ENCODE measurements around the gene MAP6D1.

The MAP6D1 gene

DNA sequence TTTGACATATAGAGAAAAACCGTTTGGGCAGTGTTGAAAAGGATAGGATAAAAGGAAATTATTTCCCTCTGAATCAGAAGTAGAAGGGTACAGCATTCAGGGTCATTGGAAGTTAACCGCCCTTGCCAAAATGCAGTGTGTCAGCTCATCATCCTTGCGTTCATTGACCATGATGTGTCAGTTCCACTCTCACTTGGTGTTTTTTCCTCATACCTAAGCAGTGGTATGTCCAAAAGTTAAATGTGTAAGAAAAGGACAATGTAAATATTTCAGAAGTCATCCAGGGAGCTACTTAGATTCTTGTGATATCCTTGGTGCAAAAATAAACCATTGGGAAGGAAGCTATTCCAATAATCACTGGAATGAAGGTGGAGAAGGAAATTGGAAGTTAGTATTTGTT is 50.7 kb downstream of the MAP6D1 start:
- DNase-seq (ENCODE audit: extremely low spot score) = no peak
- CTCF ChIA-PET = interaction anchor here (1.4 to 3.0 kb wide), 2 partner anchors 9 to 57 kb away, joined by 3 to 19 read pairs; no protein-coding TSS in a partner anchor
- TF ChIP-seq, protein P1, sequence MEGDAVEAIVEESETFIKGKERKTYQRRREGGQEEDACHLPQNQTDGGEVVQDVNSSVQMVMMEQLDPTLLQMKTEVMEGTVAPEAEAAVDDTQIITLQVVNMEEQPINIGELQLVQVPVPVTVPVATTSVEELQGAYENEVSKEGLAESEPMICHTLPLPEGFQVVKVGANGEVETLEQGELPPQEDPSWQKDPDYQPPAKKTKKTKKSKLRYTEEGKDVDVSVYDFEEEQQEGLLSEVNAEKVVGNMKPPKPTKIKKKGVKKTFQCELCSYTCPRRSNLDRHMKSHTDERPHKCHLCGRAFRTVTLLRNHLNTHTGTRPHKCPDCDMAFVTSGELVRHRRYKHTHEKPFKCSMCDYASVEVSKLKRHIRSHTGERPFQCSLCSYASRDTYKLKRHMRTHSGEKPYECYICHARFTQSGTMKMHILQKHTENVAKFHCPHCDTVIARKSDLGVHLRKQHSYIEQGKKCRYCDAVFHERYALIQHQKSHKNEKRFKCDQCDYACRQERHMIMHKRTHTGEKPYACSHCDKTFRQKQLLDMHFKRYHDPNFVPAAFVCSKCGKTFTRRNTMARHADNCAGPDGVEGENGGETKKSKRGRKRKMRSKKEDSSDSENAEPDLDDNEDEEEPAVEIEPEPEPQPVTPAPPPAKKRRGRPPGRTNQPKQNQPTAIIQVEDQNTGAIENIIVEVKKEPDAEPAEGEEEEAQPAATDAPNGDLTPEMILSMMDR (IDR thresholded peaks at IDR 0.05; ENCODE audit: control extremely low read depth, extremely low read depth, low read depth, missing control alignments) = no peak
- POLR2A ChIA-PET = no interaction called here

DNA sequence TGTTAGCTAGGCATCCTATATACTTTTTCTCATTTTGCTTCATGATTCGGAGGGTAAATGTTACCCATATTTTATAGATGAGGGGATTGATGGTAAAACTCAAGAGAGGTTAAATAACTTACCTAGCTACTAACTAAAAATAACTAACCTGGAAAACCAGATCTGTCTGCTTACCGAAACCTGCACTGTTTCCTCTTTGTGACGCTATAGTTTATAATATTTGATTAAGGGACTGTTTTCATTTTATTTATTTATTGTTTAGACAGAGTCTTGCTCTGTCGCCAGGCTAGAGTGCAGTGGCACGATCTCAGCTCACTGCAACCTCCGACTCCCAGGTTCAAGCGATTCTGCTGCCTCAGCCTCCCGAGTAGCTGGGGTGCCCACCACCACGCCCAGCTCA is 55.9 kb downstream of the MAP6D1 start:
- ChIA-PET CTCF (interaction anchor here (1.0 to 1.4 kb wide), 4 partner anchors 11 to 302 kb away, joined by 3 read pairs; partner anchors contain the start of gene PARL), POLR2A (no interaction called here)
- DNase-seq (ENCODE audit: extremely low spot score) = no peak
- TF ChIP-seq, protein P1 (IDR thresholded peaks at IDR 0.05; ENCODE audit: control extremely low read depth, extremely low read depth, low read depth, missing control alignments) = no peak

DNA sequence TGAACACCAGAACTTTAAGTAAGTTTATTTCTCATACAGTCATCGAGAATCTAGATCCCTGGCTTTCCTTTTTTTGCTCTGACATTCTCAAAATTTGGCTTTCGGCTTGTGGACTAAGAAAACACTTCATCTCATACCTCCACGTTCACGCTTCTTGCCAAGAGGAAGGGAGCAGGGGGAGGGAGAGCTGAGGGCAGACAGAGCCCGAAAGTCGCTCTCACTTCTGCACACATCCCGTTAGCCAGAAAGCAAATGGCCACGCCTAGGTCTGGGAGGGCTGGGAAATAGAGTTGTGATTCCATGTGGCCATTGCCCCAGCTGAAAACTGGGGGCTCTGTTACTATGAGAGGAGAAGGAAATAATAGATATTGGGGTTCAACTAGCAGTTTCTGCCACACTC is 57.3 kb downstream of the MAP6D1 start:
- no peak for DNase-seq (ENCODE audit: extremely low spot score)
- ChIA-PET POLR2A (no interaction called here), CTCF (interaction anchor here (2.0 kb wide), 1 partner anchor 13 kb away, joined by 11 read pairs; no protein-coding TSS in a partner anchor)
- TF ChIP-seq, protein P1 (IDR thresholded peaks at IDR 0.05; ENCODE audit: control extremely low read depth, extremely low read depth, low read depth, missing control alignments) = no peak

DNA sequence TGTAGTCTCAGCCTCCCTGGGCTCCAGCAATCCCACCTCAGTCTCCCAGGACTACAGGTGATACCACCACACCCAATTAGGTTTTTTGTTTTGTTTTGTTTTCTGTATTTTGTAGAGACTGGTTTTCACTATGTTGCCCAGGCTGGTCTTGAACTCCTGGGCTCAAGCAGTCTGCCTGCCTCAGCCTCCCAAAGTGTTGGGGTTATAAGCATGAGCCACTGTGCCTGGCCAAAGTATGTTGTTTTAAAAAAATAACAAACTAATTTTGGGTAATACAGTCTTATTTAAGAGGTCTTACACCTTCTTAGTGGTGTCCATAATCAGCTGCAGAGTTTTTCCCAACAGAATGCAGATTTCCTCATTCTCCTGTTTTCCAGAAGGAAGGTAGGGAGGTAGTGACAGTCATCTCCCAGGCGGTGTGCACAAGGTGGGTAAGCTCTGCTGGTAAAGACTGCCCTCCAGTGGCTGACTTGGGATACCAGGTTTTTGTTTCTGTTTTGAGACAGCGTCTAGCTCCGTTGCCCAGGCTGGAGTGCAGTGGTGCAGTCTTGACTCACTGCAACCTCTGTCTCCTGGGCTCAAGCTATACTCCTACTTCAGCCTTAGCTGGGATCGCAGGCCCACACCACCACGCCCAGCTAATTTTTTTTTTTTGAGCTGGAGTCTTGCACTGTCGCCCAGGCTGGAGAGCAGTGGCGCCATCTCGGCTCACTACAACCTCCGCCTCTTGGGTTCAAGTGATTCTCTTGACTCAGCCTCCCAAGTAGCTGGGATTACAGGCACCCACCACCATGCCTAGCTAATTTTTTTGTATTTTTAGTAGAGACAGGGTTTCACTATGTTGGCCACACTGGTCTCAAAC is 58.4 kb downstream of the MAP6D1 start:
- peak; percentile 73 for DNase-seq (ENCODE audit: extremely low spot score)

DNA sequence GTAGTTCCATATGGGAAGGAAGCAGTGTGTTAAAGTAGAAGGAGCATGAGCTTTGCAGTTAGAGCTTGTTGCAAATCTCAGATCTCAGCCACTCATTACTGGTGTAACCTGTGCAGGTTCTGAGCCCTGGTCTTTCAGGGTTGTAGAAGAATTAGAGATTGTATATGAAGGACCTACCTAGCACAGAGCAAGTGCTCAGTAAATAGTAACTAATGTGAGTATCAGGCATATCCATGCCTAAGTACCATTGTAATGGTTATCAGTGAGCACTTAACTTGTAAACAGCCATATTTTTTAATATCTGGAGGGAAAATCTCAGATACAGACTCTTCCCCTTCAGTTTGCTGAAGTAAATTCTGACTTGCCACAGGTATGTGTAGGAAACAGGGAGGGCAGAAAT is 59.3 kb downstream of the MAP6D1 start:
- TF ChIP-seq, protein P1 (IDR thresholded peaks at IDR 0.05; ENCODE audit: control extremely low read depth, extremely low read depth, low read depth, missing control alignments) = no peak
- no peak for DNase-seq (ENCODE audit: extremely low spot score)
- POLR2A ChIA-PET = no interaction called here
- CTCF ChIA-PET = interaction anchor here (0.8 to 4.8 kb wide), 14 partner anchors 9 to 328 kb away, joined by 3 to 32 read pairs (median 4); partner anchors contain the start of gene YEATS2

More for the DNA sequence above, 58.4 kb downstream of the MAP6D1 start:
- ChIA-PET CTCF (interaction anchor here (0.6 to 4.8 kb wide), 55 partner anchors 8 to 648 kb away, joined by 3 to 32 read pairs (median 4); partner anchors contain the start of genes PARL and YEATS2), POLR2A (no interaction called here)
- TF ChIP-seq, protein P1 (IDR thresholded peaks at IDR 0.05; ENCODE audit: control extremely low read depth, extremely low read depth, low read depth, missing control alignments) = peak; percentile 70

Measured in GM10248 (cell line).